ENCODE measurements around the gene ZNF439. TPM values are rescaled to one million over a fixed set of nuclear protein-coding genes. Genes with fewer than 3 reads are reported as not detected.

Gene ZNF439
- 43.3 TPM for total RNA-seq

GRCh38 chr19:11848594-11849469 lies at the start of gene ZNF439:
Gene ZNF439 (plus strand): TSS chr19:11848726. CDS start chr19:11848868, 142 bp downstream.

GRCh38 chr19:11814029-11814699 lies 34.4 kb upstream of the ZNF439 start, which contains the start of gene ZNF440:
Gene ZNF440 (plus strand): TSS chr19:11814273. CDS start chr19:11814448, 175 bp downstream.

GRCh38 chr19:11887611-11888531 lies 39.3 kb downstream of the ZNF439 start, which contains the start of gene ZNF69:
Gene ZNF69 (plus strand): TSS chr19:11887782. CDS start chr19:11887924, 142 bp downstream.

Other genes starting within 250 kb of the ZNF439 start
- gene ZNF823, start 109.8 kb upstream of the ZNF439 start, total RNA-seq = 16.1 TPM
- gene ZNF441, start 81.7 kb upstream of the ZNF439 start, total RNA-seq = 36.7 TPM
- 26.3 TPM for gene ZNF491, start 50.2 kb upstream of the ZNF439 start, total RNA-seq
- 23.6 TPM for gene ZNF440, start 34.5 kb upstream of the ZNF439 start, total RNA-seq
- gene ZNF69, start 39.1 kb downstream of the ZNF439 start, total RNA-seq = 23.9 TPM
- 23.9 TPM for gene ZNF700, start 76.4 kb downstream of the ZNF439 start, total RNA-seq
- gene ZNF763, start 116.3 kb downstream of the ZNF439 start, total RNA-seq = 15.9 TPM
- gene ZNF433, start 187.0 kb downstream of the ZNF439 start, total RNA-seq = 26.3 TPM
- gene ZNF878, start 204.2 kb downstream of the ZNF439 start, total RNA-seq = 0.27 TPM
- 52.0 TPM for gene ZNF844, start 216.0 kb downstream of the ZNF439 start, total RNA-seq